HepG2 (cell line): ENCODE data around the gene TCF25. TPM values are rescaled to one million over a fixed set of nuclear protein-coding genes. Genes with fewer than 3 reads are reported as not detected.

Experiments
- RARG ChIP-seq: sonication (generic); formaldehyde crosslinking; IDR thresholded peaks from 2 replicates; pipeline ENCODE4 v1.4.0; 2020; ENCODE audit warnings: low read depth, mild to moderate bottlenecking, missing genetic modification reagents
- SP4 ChIP-seq: sonication (generic); formaldehyde crosslinking; IDR thresholded peaks from 2 replicates; pipeline ENCODE4 v1.8.1; 2023; ENCODE audit warnings: mild to moderate bottlenecking, missing genetic modification reagents
- ZNF550 ChIP-seq: sonication (generic); formaldehyde crosslinking; IDR thresholded peaks from 2 replicates; pipeline ENCODE4 v1.4.0; 2020; ENCODE audit warnings: mild to moderate bottlenecking, missing genetic modification reagents, borderline replicate concordance
- polyA plus RNA-seq, 8 experiments: library from polyadenylated mRNA; depleted of rRNA in 3 of 8; stranded (reverse) in 7 of 8; unstranded in 1 of 8; fragments of >200 nt; fragmentation: Illumina TruSeq in 4 of 8; extraction: Trizol in 4 of 8; gene quantifications; 2 replicates each; pipeline versions ENCODE4 v1.2.1 to v1.2.3, GENCODE V29; 2011 to 2016; ENCODE audit warnings: low read depth in 4 of 8, missing spikeins in 1 of 8, mixed read lengths in 1 of 8; ENCODE audit not compliant: insufficient read depth in 1 of 8
- total RNA-seq, 5 experiments: library from RNA; depleted of rRNA; stranded (reverse); fragments of >200 nt; fragmentation: Illumina TruSeq; extraction: Trizol; gene quantifications; 2 replicates each; pipeline ENCODE4 v1.2.3, GENCODE V29; 2016; ENCODE audit warnings: low read depth in 1 of 5
- TF ChIP-seq, protein P1 (sequence below): sonication (generic); formaldehyde crosslinking; IDR thresholded peaks from 2 replicates; pipeline ENCODE4 v1.9.0; 2021; ENCODE audit warnings: mild to moderate bottlenecking, missing genetic modification reagents

The TCF25 gene
- total and polyA plus RNA-seq, 2 of the 13 experiments (the other 11 are each of a cell fraction or from before 2014, with no cell fraction given): 138 to 206 TPM

GRCh38 chr16:89914642-89915285 lies 41.4 kb downstream of the TCF25 start (continued):
- TF ChIP-seq SP4 (CRISPR knock-in tag) (0 out of 2 replicates have a peak, but pooled peaks have one; percentile 20), RARG (CRISPR knock-in tag) (0 out of 2 replicates have a peak, but pooled peaks have one; percentile 4), ZNF550 (CRISPR knock-in tag) (peak; percentile 12; the same call in 1 of the 2 replicates)
- TF ChIP-seq, protein P1, sequence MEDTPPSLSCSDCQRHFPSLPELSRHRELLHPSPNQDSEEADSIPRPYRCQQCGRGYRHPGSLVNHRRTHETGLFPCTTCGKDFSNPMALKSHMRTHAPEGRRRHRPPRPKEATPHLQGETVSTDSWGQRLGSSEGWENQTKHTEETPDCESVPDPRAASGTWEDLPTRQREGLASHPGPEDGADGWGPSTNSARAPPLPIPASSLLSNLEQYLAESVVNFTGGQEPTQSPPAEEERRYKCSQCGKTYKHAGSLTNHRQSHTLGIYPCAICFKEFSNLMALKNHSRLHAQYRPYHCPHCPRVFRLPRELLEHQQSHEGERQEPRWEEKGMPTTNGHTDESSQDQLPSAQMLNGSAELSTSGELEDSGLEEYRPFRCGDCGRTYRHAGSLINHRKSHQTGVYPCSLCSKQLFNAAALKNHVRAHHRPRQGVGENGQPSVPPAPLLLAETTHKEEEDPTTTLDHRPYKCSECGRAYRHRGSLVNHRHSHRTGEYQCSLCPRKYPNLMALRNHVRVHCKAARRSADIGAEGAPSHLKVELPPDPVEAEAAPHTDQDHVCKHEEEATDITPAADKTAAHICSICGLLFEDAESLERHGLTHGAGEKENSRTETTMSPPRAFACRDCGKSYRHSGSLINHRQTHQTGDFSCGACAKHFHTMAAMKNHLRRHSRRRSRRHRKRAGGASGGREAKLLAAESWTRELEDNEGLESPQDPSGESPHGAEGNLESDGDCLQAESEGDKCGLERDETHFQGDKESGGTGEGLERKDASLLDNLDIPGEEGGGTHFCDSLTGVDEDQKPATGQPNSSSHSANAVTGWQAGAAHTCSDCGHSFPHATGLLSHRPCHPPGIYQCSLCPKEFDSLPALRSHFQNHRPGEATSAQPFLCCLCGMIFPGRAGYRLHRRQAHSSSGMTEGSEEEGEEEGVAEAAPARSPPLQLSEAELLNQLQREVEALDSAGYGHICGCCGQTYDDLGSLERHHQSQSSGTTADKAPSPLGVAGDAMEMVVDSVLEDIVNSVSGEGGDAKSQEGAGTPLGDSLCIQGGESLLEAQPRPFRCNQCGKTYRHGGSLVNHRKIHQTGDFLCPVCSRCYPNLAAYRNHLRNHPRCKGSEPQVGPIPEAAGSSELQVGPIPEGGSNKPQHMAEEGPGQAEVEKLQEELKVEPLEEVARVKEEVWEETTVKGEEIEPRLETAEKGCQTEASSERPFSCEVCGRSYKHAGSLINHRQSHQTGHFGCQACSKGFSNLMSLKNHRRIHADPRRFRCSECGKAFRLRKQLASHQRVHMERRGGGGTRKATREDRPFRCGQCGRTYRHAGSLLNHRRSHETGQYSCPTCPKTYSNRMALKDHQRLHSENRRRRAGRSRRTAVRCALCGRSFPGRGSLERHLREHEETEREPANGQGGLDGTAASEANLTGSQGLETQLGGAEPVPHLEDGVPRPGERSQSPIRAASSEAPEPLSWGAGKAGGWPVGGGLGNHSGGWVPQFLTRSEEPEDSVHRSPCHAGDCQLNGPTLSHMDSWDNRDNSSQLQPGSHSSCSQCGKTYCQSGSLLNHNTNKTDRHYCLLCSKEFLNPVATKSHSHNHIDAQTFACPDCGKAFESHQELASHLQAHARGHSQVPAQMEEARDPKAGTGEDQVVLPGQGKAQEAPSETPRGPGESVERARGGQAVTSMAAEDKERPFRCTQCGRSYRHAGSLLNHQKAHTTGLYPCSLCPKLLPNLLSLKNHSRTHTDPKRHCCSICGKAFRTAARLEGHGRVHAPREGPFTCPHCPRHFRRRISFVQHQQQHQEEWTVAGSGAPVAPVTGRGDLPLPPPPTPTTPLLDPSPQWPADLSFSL (CRISPR knock-in tag): peak; percentile 96
- TF ChIP-seq, all 625 proteins: peak for 16; not testable (repeated sequence) for 609
